ENCODE data around the gene GSTM2.
"Not testable (repeated sequence)": the region's sequence is repeated elsewhere in the genome, so short reads cannot be mapped to it uniquely, and the experiment has no call there.

GSTM2 gene

DNA sequence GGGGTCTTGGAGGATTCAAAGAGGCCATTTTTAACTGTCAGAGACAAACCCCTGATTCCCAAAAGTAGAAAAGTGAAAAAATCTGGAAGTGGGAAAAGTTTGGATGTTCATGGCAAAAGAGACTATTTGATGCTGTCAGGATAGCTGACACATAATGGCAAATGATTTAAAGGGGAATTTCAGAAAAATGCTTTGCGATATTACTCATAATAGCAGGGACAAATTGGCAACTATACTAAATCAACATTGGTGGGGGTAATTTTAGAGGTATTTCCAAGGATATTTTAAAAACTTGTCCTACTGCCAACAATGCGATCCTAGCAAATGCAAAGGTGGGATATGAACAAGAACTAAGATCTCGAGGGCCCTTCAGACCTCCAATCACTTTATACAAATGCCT, 17.2 kb upstream of the GSTM2 start:
- DNase-seq = no peak

DNA sequence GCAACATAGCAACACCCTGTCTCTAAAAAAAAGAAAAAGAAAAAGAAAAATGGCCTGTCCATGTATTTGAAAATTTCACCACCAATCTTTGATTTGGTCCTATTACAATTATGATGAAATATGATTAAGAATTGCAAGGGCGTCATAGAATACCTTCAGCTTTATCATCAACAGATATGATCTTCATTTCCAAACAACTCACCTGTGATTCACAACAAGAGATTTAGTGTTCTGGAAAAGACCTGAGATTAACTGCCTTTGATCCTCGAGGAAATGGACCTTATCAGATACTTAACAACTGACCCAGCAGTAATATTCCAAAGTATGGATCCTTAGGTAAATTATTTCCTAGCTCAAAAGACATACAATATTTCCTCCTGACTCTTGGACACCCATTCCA, 15.5 kb upstream of the GSTM2 start:
- no peak for DNase-seq

DNA sequence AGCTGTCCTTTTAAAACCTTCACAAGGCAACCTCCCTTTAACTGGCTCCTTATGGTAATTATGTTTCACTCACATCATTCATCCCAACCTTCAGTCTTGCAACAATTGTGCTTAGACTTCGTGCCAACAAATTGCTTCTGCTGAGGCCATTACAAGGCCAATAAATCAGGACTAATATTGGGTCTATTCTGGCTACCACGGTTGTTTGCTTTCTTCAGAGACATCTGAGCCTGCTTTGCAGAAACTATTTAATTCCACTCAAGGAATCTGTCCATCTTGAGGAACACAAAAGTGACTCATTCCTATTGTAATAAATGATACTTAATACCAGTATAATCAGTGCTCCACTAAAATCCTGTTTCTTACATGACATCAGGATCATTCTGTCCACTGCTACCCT, 14.6 kb upstream of the GSTM2 start:
- no peak for DNase-seq

DNA sequence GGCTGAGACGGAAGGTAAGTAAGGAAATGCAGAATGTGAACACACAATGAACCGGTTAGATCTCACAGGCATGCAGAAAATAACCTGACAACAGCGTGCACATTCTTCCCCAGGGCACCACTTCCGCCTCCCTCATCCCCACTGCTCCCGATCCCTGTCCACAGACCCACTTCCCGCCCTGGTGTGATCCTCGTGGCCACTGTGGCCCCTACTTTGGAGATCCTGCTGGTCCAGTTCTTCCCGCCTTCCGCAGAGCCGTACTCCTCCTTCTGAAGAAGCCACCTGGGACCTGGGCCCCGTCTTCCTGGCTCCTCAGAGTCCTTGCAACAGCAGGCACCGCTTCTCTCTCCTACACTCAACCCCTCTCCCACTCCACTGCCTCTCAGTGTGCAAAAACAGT, 13.3 kb upstream of the GSTM2 start:
- DNase-seq = no peak

DNA sequence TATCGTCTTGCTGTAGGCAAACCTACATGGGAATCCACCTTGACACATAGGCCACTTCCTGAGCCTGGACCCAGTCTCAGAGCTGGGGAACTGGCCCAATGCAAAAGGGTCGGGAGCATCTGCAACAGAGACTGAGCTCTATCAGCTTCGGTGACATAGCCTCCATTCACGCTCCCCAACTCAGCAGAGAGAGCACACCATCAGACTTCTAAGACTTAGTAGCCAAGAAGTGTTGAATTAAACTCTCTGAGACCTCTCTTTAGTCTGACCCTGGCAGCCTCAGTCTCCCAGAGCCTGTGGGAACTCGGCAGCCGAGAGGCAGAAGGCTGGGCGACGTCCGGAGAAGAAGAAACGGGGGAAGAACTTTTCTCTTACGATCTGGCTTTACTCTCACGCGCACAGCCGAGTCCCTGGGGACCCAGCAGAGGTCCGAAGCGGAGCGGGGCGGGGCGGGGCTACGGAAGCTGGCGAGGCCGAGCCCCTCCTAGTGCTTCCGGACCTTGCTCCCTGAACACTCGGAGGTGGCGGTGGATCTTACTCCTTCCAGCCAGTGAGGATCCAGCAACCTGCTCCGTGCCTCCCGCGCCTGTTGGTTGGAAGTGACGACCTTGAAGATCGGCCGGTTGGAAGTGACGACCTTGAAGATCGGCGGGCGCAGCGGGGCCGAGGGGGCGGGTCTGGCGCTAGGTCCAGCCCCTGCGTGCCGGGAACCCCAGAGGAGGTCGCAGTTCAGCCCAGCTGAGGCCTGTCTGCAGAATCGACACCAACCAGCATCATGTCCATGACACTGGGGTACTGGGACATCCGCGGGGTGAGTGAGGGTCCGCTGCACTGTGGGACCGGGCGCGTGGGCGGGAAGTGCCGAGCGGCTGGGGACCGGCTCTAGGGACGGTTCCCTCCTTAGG, 12.0 kb upstream of the GSTM2 start, which contains the start of gene GSTM4:
GSTM4 (plus strand) TSS at position 485 of the 905 bp plus-strand sequence; CDS start at position 776, 291 bp downstream.
- DNase-seq = peak; percentile 33 to 72

DNA sequence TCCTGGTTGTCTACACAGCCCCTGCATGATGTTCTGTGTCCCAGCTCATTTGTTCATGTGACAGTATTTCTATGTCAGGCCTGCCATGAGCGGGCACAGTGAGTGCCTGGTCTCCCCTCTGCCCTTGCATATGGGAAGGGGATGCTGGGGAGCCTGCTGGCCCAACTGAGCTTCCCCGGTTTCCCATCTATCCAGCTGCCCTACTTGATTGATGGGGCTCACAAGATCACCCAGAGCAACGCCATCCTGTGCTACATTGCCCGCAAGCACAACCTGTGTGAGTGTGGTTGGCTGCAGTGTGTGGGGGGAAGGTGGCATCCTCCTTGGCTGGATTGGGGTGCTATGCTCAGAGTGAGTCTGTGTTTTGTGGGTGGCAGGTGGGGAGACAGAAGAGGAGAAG, 10.5 kb upstream of the GSTM2 start:
- DNase-seq = no peak

DNA sequence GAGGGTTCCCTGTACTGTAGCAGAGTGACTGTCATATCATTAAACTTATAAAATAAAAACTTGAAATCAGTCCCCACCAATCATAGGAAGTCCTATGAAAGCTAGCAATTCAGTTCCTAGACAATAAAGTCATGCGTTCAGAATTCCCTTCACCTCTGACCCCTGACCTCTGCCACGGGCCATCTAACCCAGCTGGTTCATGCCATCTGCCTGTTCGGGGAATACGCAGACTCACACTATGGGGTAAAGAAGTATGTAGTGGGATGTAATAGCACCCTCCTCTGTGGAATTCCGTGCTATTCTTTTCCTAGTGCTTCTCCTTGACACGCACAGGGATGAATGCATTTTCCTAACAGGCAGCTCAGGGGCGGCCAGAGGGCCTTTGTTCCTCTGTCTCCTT, 9.9 kb upstream of the GSTM2 start:
- DNase-seq = no peak

DNA sequence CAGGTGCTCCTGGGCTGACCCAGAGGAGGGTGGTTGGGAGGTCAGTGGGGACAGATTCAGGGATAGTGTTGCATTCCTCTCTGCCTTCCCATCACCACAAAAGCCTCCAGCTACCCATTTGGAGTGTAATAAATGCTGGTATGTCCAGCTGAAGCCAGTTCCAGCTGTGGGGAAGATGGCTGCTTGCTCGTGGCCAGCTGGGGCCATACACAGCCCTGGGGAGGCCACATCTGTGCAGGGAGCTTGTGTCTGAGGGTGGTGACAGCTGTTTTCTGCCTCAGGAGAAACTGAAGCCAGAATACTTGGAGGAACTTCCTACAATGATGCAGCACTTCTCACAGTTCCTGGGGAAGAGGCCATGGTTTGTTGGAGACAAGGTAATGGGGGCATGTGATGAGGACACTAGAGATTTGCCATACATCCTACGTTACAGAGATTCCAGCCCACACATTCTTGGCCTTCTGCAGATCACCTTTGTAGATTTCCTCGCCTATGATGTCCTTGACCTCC, 9.3 kb upstream of the GSTM2 start:
- DNase-seq = no peak

DNA sequence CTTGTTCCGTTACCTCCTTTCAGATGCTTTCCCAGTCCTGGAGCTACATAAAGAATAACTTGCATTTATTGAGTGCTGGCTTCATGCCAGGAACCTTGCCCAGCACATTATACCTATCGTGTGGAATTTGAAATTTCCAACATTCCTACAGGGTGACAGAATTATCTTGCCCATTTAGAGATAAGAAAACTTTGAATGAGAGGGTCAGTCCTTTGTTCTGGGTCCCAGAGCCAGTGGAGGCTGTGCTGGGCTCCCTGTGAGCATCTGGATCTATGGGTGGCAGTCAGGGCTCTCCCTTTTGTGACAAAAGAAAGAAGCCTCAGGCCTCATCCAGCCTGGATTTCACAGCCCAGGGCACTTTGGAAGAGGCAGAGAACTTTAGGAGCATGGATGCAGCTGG, 8.7 kb upstream of the GSTM2 start:
- DNase-seq = no peak

DNA sequence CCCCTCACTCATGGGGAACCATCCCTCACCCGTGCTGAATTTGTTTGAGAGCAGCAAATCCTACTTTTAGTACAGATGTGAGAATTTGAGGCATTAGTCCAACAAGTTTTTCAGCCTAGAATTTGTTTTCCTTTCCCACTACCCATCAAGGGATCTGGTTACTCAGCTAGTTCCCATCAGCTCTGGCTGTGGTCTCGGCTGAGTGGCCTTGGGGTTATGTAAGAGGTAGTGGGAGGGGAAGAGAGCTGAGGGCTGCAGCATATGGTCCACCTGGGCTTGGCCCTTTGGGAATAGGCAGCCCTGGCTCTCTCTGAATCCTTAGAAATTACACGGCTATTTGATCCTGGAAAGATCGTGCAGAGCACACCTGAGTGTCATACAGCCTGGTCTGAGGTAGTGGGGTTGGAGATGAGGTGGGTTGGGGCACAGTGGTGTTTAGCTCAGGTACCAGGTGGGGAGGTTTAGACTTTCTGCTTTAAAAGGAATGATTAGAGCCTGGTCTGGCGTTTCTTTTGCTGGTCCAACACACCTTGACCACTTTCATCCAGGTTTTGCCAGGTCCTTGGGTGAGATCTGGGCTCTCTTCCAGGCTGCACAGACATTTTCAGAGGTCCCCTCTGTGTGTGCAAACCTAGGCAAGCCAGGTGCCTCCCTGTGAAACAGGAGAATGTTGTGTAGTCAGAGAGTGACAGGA, 7.7 kb upstream of the GSTM2 start:
- peak in 1 of 2 donors; percentile 8 for DNase-seq

DNA sequence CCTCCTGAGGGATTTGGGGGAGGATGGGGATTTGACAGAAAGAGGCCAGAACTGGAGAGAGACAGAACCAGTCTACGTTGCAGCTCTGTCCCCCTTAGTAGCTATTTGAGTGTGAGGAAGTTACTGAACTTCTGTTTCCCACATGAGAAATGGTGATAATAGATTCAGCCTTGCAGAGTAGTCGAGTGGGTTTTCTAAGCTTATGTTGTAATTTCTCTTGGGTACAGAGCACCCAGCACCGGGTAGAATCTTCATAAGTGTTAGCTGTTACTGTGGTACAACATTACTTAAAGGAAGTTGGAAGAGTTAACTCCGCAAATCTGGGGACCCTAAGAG, 7.2 kb upstream of the GSTM2 start:
- not testable (repeated sequence) for DNase-seq

DNA sequence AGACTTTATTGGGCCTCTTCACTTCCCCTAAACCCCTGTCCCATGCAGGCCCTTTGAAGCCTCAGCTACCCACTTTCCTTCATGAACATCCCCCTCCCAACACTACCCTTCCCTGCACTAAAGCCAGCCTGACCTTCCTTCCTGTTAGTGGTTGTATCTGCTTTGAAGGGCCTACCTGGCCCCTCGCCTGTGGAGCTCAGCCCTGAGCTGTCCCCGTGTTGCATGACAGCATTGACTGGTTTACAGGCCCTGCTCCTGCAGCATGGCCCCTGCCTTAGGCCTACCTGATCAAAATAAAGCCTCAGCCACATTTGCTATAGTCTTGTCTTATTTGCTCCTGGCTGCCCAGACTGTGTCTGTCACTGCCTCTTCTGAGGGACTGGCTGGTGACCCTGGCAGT, 6.5 kb upstream of the GSTM2 start:
- DNase-seq = no peak

DNA sequence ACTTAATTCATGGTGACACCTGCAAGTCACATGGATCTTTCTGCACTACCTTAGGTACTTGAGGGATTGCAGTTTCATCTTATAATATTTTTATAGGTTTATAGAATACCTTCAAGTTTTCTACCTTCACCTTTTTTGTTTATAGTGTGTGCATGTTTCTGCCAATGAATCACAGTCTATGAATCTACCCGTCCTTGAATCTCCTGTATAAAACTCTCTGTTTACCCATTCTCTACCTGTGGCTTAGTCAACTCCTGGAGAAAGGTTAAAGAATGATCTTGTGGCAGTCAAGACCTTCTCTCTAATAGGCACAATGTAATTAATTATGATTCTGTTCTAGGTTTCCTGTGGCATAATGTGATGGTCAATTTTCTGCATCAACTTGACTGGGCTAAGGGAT, 3.2 kb upstream of the GSTM2 start:
- no peak for DNase-seq

DNA sequence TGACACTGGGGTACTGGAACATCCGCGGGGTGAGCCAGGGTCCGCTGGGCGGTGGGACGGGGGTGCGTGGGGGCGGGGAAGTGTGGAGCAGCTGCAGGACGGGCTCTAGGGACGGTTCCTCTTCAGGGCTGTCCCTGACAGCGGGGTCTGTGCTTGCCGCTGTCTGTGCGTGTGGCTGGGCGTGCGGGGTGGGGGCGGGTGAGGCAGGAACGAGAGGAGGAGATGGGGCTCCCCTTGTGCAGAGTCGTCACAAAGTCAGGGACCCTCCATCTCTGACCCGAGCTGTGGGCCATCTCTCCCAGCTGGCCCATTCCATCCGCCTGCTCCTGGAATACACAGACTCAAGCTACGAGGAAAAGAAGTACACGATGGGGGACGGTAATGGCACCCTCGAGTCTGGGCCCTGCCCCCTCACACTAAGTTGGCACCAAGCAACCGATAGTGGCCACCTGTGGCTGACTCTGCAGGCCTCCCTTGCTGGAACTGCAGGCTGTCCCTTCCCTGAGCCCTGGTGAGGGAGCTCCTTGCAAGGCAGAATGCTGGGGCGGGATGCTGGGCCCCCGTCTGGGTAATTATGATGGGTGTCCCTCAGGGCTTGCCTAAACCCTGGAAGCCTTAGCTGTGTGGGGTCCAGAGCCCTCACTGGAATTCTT, 392 bp downstream of the GSTM2 start:
- DNase-seq = no peak

DNA sequence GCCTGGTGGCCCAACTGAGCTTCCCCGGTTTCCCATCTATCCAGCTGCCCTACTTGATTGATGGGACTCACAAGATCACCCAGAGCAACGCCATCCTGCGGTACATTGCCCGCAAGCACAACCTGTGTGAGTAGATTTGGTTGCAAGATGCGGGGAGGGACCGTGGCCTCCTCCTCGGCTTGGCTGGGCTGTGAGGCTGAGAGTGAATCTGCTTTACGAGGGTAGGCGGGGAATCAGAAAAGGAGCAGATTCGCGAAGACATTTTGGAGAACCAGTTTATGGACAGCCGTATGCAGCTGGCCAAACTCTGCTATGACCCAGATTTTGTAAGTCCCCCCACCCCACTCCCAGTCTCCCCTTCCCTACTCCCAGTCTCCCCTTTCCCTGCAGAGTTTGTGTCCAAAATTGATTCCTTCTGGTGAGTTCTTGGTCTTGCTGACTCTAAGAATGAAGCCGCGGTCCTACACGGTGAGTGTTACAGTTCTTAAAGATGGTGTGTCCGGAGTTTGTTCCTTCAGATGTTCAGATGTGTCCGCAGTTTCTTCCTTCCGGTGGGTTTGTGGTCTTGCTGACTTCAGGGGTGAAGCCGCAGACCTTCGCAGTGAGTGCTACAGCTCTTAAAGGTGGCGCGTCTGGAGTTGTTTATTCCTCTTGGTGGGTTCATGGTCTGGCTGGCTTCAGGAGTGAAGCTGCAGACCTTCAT, 1.5 kb downstream of the GSTM2 start:
- DNase-seq = no peak

DNA sequence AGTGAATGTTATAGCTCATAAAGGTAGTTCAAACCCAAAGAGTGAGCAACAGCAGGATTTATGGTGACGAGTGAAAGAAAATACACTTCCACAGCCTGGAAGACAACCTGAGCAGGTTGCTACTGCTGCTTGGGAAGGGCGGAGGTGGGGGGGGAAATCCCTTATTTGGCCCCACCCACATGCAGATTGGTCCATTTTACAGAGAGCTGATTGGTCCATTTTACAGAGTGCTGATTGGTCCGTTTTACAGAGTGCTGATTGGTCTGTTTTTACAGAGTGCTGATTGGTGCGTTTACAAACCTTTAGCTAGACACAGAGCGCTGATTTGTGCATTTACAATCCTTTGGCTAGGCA, 2.1 kb downstream of the GSTM2 start:
- DNase-seq = not testable (repeated sequence)

DNA sequence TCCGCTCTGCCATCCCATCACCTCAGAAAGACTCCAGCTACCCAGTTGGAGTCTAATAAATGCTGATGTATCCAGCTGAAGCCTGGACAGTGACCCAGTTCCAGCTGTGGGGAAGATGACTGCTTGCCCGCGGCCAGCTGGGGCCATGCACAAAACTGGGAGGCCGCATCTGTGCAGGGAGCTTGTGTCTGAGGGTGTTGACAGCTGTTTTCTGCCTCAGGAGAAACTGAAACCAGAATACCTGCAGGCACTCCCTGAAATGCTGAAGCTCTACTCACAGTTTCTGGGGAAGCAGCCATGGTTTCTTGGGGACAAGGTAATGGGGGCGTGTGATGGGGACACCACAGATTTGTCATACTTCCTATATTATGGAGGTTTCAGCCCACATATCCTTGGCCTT, 3.2 kb downstream of the GSTM2 start:
- no peak for DNase-seq

DNA sequence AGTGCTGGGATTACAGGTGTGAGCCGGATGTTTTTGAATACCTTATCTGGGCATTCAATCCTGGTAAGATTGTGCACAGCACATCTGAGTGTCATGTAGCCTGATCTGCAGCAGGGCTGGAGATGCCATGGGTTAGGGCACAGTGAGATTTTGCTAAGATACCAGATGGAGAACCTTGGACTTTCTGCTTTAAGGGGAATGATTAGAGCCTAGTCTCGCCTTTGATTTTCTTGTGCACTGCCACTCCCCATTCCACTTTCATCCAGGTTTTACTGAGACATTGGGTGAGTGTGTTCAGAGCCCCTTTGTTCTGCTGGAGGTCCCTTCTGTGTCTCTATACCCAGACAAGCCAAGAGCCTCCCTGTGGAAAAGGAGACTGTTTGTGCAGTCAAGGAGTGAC, 6.0 kb downstream of the GSTM2 start:
- not testable (repeated sequence) for DNase-seq

DNA sequence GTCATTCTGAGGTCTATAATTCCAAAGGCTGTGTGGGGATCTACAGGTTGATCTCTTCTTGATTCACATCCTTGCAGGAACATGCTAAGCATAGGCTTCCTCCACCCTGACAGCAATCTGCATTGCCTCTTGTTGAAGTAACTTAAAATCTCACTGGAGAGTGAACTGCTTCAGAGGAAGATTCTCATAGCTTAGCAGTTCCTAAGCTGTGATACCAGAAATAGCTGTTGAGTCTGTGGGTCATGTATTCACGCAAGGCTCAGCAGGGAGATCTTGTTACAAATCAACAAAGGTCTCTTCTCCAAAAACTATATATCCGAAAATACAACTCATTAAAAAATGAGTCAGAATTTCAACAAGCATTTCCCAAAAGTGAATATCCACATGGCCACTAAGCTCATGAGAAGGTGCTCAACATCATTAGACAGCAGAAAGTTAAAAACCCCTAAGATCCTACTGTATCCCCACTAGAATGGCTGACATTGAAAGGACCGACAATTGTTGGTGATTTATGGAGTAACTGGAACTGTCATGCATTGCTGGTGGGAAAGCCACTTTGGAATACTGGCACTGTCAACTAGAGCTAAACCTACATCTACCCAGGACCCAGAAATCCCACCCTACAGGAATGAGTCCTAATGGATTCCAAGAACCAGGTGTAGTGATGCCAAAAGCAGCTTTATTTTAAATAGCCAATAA, 9.0 kb downstream of the GSTM2 start:
- DNase-seq = not testable (repeated sequence)

DNA sequence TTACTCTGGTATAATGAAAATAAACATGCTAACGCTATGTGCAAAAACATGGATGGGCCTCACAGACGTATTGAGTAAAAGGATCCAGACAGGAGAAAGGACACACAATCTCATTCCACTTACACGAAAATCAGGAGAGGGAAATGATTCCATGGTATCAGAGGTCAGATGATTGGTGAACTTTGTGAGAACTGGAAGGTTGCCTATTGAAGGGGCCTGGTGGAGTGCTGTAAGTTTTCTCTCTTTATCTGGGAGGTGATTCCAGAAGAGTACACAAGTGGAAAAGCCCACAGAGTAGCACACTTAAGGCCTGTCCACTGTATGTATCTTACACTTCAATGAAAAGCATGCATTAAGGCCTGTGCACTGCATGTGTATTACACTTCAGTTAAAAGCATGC, 9.6 kb downstream of the GSTM2 start:
- DNase-seq = no peak

DNA sequence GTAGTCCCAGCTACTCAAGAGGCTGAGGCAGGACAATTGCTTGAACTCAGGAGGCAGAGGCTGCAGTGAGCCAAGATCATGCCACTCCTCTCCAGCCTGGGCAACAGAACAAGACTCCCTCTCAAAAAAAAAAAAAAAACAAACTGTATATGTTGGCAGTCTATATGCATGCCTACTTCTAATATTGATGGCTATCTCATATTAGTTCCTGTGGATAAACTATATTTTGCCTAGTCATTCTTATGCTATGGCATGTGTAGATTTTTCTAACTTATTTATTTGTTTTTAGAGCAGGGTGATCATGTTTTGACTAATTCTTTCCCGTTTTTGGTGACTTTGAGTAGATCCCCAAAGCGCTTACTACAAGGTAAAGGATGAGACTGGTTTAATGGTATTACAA, 10.8 kb downstream of the GSTM2 start:
- DNase-seq = not testable (repeated sequence)

DNA sequence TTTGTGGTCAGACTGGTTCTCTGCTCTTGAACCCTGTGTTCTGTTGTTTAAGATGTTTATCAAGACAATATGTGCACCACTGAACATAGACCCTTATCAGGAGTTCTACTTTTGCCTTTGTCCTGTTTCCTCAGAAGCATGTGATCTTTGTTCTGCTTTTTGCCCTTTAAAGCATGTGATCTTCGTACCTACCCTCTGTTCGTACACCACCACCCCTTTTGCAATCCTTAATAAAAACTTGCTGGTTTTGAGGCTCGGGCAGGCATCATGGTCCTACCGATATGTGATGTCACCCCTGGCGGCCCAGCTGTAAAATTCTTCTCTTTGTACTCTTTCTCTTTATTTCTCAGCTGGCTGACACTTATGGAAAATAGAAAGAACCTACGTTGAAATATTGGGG, 16.9 kb downstream of the GSTM2 start:
- not testable (repeated sequence) for DNase-seq

All from hippocampal formation (tissue), 2 donors.